Bronchial epithelial cell (primary cell): Measurements from ENCODE around the gene FHIT. TPM values are rescaled to one million over a fixed set of nuclear protein-coding genes. Genes with fewer than 3 reads are reported as not detected.
"Not testable (repeated sequence)": the region's sequence is repeated elsewhere in the genome, so short reads cannot be mapped to it uniquely, and the experiment has no call there.

Experiments
- DNase-seq: peaks from one replicate; pipeline ENCODE4 v3.0.0-alpha.2; 2010; ENCODE audit warnings: low read depth
- FAIRE-seq: peaks from 2 replicates; lab custom pipeline; 2011; peaks lifted over from hg19 to GRCh38; lab: Jason Lieb, UNC
- H3K27me3 ChIP-seq: 2 replicates; pipeline ENCODE4 v1.5.1; 2011; ENCODE audit warnings: low read length; ENCODE audit not compliant: control insufficient read depth, insufficient read depth
- H3K36me3 ChIP-seq: 2 replicates; pipeline ENCODE4 v1.5.1; 2011; ENCODE audit warnings: low read length; ENCODE audit not compliant: control insufficient read depth, insufficient read depth
- H3K4me3 ChIP-seq: 2 replicates; pipeline ENCODE4 v1.5.1; 2011; ENCODE audit warnings: mild to moderate bottlenecking, low read depth, low read length, control low read depth
- total RNA-seq: library from RNA; depleted of rRNA; stranded (reverse); fragments of >200 nt; gene quantifications from 2 replicates; pipeline ENCODE4 v1.2.1, GENCODE V29; 2014
- TF ChIP-seq, protein P1 (sequence below): IDR thresholded peaks from 2 replicates; pipeline ENCODE4 v1.5.1; 2011; ENCODE audit warnings: mild to moderate bottlenecking, moderate library complexity, low read length, control low read depth, inconsistent platforms; ENCODE audit not compliant: insufficient read depth, severe bottlenecking

FHIT gene
- total RNA-seq, 1 donor from 2014 or later = 1.6 TPM

DNA sequence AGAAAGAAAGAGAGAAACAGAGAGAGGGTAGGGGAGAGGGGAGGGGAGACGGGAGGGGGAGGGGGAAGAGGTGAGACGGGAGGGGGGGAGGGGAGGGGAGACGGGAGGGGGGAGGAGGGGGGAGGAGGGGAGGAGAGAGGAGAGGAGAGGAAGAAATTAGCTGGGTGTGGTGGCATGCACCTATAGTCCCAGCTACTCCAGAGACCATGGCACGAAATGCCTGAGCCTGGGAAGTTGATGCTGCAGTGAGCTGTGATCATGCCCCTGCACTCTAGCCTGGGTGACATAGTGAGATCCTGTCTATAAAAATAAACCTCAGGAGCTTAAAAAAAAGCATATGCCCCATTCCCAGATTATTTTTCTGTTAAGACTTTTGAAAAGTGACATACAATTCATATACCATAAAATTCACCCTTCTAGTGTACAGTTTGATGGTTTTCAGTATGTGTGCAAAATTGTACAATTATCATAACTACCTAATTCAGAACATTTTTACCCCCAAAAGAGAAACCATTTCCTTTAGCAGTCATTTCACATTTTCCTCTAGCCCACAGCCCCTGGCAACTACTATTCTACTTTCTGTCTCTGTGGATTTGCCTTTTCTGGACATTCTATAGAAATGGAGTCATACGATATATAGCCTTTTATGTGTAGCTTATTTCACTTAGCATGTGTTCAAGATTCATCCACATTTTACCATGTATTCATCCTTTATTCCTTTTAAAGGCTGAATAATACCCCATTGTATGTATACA lies 699.6 kb downstream of the FHIT start:
- Histone ChIP-seq H3K27me3 (no peaks in the 10 kb centered on the region), H3K36me3 (no peaks in the 10 kb centered on the region), H3K4me3 (no peak overlapping the region)
- DNase-seq = no peak
- no peak for FAIRE-seq
- TF ChIP-seq, protein P1, sequence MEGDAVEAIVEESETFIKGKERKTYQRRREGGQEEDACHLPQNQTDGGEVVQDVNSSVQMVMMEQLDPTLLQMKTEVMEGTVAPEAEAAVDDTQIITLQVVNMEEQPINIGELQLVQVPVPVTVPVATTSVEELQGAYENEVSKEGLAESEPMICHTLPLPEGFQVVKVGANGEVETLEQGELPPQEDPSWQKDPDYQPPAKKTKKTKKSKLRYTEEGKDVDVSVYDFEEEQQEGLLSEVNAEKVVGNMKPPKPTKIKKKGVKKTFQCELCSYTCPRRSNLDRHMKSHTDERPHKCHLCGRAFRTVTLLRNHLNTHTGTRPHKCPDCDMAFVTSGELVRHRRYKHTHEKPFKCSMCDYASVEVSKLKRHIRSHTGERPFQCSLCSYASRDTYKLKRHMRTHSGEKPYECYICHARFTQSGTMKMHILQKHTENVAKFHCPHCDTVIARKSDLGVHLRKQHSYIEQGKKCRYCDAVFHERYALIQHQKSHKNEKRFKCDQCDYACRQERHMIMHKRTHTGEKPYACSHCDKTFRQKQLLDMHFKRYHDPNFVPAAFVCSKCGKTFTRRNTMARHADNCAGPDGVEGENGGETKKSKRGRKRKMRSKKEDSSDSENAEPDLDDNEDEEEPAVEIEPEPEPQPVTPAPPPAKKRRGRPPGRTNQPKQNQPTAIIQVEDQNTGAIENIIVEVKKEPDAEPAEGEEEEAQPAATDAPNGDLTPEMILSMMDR = no peak

GRCh38 chr3:60549863-60550262 lies 701.4 kb downstream of the FHIT start:
- no peak overlapping the region for H3K4me3 ChIP-seq
- DNase-seq (no peak), FAIRE-seq (no peak)
- TF ChIP-seq, protein P1 = no peak
- H3K27me3 ChIP-seq = no peaks in the 10 kb centered on the region
- H3K36me3 ChIP-seq = no peaks in the 10 kb centered on the region

GRCh38 chr3:60542995-60543394 lies 708.3 kb downstream of the FHIT start:
- TF ChIP-seq, protein P1 = no peak
- H3K27me3 ChIP-seq = no peaks in the 10 kb centered on the region
- DNase-seq = no peak
- FAIRE-seq = no peak
- no peak overlapping the region for H3K4me3 ChIP-seq
- no peaks in the 10 kb centered on the region for H3K36me3 ChIP-seq

- not testable (repeated sequence) for H3K4me3 ChIP-seq, FAIRE-seq, DNase-seq, H3K27me3 ChIP-seq, H3K36me3 ChIP-seq
Observed at GRCh38 chr3:60539394-60539793, 711.9 kb downstream of the FHIT start.

GRCh38 chr3:60536420-60536819 lies 714.8 kb downstream of the FHIT start:
- Histone ChIP-seq H3K4me3 (no peak overlapping the region), H3K36me3 (no peaks in the 10 kb centered on the region), H3K27me3 (no peaks in the 10 kb centered on the region)
- TF ChIP-seq, protein P1 = no peak
- FAIRE-seq (no peak), DNase-seq (no peak)

DNA sequence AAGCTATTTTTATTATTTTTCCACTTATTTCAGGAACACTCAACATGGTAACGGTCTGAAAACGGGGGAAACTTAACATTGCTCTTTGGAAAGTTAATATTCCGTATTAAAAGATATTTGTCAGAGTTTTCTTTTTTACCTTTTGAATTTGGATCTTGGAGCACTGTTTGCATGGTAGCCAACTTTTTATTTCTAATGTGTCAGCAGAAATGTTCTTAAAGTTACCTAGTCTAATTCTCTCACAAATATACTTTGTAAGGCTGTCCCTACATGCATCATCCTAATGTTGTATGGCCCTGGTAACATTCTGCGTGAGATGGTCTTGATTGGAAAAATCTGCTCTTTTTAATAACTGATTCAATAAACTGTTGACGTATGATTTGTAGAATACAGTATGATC lies 719.5 kb downstream of the FHIT start:
- Histone ChIP-seq H3K27me3 (no peaks in the 10 kb centered on the region), H3K36me3 (no peaks in the 10 kb centered on the region), H3K4me3 (no peak overlapping the region)
- FAIRE-seq (no peak), DNase-seq (no peak)
- TF ChIP-seq, protein P1 = no peak
